Keratinocyte (primary cell): ENCODE measurements around the gene MRPS27. TPM values are rescaled to one million over a fixed set of nuclear protein-coding genes. Genes with fewer than 3 reads are reported as not detected.

Experiments
- DNase-seq: peaks from one replicate; pipeline ENCODE4 v3.0.0-alpha.2; 2011; ENCODE audit warnings: low read depth, missing footprints, low spot score
- FAIRE-seq: peaks from 2 replicates; lab custom pipeline; 2011; peaks lifted over from hg19 to GRCh38; lab: Jason Lieb, UNC
- H2AFZ ChIP-seq: 2 replicates; pipeline ENCODE4 v1.6.0; 2012; ENCODE audit warnings: low read length, control low read depth, inconsistent platforms; ENCODE audit not compliant: control insufficient read depth
- H3K27ac ChIP-seq: 2 replicates; pipeline ENCODE4 v1.5.1; 2011; ENCODE audit warnings: low read length; ENCODE audit not compliant: control insufficient read depth, insufficient read depth
- H3K27me3 ChIP-seq: 3 replicates; pipeline ENCODE4 v1.6.0; 2011; ENCODE audit warnings: low read length; ENCODE audit not compliant: control insufficient read depth, insufficient read depth; ENCODE audit errors: extremely low read depth
- H3K36me3 ChIP-seq, 2 experiments: 2 replicates in 1 of 2; 3 replicates in 1 of 2; pipeline ENCODE4 v1.5.1; 2011; ENCODE audit warnings: low read length in 2 of 2, mild to moderate bottlenecking in 1 of 2; ENCODE audit not compliant: control insufficient read depth in 2 of 2, insufficient read depth in 2 of 2; ENCODE audit errors: extremely low read depth in 1 of 2
- H3K4me1 ChIP-seq: 3 replicates; pipeline ENCODE4 v1.5.1; 2011; ENCODE audit warnings: low read length; ENCODE audit not compliant: control insufficient read depth, insufficient read depth; ENCODE audit errors: extremely low read depth
- H3K4me2 ChIP-seq: 3 replicates; pipeline ENCODE4 v1.6.0; 2011; ENCODE audit warnings: low read depth, low read length; ENCODE audit not compliant: control insufficient read depth, insufficient read depth; ENCODE audit errors: extremely low read depth
- H3K4me3 ChIP-seq, 3 experiments: fragments of 200-600 bp in 1 of 3; sonication (generic) in 1 of 3; 2 replicates in 2 of 3; 3 replicates in 1 of 3; pipeline ENCODE4 v1.5.1; 2011 to 2016; ENCODE audit warnings: low read length in 3 of 3, mild to moderate bottlenecking in 3 of 3, control low read depth in 2 of 3, inconsistent platforms in 1 of 3, low read depth in 1 of 3, mixed read lengths in 1 of 3, mixed run types in 1 of 3, moderate library complexity in 1 of 3; ENCODE audit not compliant: control insufficient read depth in 2 of 3, insufficient read depth in 2 of 3; ENCODE audit errors: extremely low read depth in 1 of 3
- H3K79me2 ChIP-seq: 2 replicates; pipeline ENCODE4 v1.6.0; 2012; ENCODE audit warnings: low read length; ENCODE audit not compliant: control insufficient read depth, insufficient read depth
- H3K9ac ChIP-seq: 3 replicates; pipeline ENCODE4 v1.6.0; 2011; ENCODE audit warnings: low read length; ENCODE audit not compliant: control insufficient read depth, insufficient read depth; ENCODE audit errors: extremely low read depth
- H3K9me1 ChIP-seq: 3 replicates; pipeline ENCODE4 v1.6.0; 2011; ENCODE audit warnings: low read length; ENCODE audit not compliant: control insufficient read depth, insufficient read depth; ENCODE audit errors: extremely low read depth
- H3K9me3 ChIP-seq: 2 replicates; pipeline ENCODE4 v1.5.1; 2012; ENCODE audit warnings: low read depth, low read length; ENCODE audit not compliant: control insufficient read depth
- H4K20me1 ChIP-seq: 3 replicates; pipeline ENCODE4 v1.6.0; 2011; ENCODE audit warnings: low read length; ENCODE audit not compliant: control insufficient read depth, insufficient read depth; ENCODE audit errors: extremely low read depth
- EZH2 ChIP-seq: IDR thresholded peaks from one replicate; pipeline ENCODE4 v1.6.1; 2012; ENCODE audit warnings: inconsistent platforms, mild to moderate bottlenecking, low read length, moderate library complexity
- dilution Hi-C: fragments of 300-500 bp; cut with MboI; formaldehyde crosslinking; loops from one replicate; pipeline ENCODE4 v1.7.0; 2020; ENCODE audit warnings: low sequenced_read_pairs; ENCODE audit not compliant: extremely low pct_ligation_motif_present
- polyA plus RNA-seq, 5 experiments: library from polyadenylated mRNA; depleted of rRNA in 3 of 5; stranded (reverse) in 3 of 5; stranded (forward) in 1 of 5; unstranded in 1 of 5; fragments of >200 nt; gene quantifications; 1 replicate in 1 of 5; 2 replicates in 3 of 5; 3 replicates in 1 of 5; pipeline versions ENCODE4 v1.2.1 to v1.2.3, GENCODE V29; 2011 to 2012; ENCODE audit warnings: missing spikeins in 2 of 5, low read depth in 1 of 5, low replicate concordance in 1 of 5
- TF ChIP-seq, protein P1 (sequence below), 3 experiments: IDR thresholded peaks in 1 of 3; conservative IDR thresholded peaks in 1 of 3; optimal IDR thresholded peaks in 1 of 3; 2 replicates in 2 of 3; 3 replicates in 1 of 3; pipeline versions ENCODE3 to v1.5.1; 2011; ENCODE audit warnings: low read length in 3 of 3, mild to moderate bottlenecking in 3 of 3, moderate library complexity in 2 of 3, control low read depth in 1 of 3, inconsistent platforms in 1 of 3; ENCODE audit not compliant: insufficient read depth in 2 of 3; ENCODE audit errors: extremely low read depth in 1 of 3

The MRPS27 gene
- polyA plus RNA-seq, 1 donor (not counting 4 experiments of a cell fraction or from before 2014, with no cell fraction given) = 98.7 TPM

DNA sequence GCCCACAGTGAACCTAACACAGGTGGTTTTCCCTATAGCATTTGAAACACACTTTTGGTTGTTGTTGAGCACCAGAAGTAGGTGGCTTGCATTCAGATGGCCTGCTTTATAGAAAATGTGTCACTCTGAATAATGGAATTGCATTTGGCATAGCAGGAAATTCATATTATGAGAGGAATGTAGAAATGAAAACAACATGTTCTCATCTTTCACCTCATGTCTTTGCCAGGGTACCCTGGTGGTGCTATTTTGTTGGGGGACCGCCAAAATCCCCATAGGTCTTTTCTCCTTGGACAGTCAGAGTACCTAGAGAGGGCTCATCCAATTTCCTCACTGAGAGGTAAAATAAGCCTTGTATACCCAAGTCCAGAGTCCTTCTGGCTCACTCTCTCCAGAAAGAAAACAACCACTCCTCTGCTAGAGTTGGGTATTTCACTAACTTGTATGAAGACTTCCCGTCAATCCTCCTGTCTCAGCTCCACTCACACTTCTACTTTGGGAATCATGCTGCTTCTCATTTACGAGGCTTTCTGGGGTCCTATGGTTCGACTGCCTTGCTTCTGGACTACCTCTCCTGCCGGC lies 67.4 kb downstream of the MRPS27 start:
- Histone ChIP-seq H3K9ac (no peak overlapping the region), H3K4me3 (no peak overlapping the region), H3K36me3 (peaks cover 2 to 3% of the 10 kb centered on the region in 2 experiments), H3K4me2 (no peak overlapping the region), H3K27me3 (no peaks in the 10 kb centered on the region), H4K20me1 (no peaks in the 10 kb centered on the region), H3K4me1 (peaks cover 13% of the 10 kb centered on the region), H3K9me1 (no peaks in the 10 kb centered on the region), H3K27ac (no peak overlapping the region), H3K9me3 (no peaks in the 10 kb centered on the region), H3K79me2 (peaks cover 4% of the 10 kb centered on the region), H2AFZ (no peak overlapping the region)
- FAIRE-seq (no peak), DNase-seq (no peak)
- dilution Hi-C loops = no loop called here
- TF ChIP-seq, protein P1, sequence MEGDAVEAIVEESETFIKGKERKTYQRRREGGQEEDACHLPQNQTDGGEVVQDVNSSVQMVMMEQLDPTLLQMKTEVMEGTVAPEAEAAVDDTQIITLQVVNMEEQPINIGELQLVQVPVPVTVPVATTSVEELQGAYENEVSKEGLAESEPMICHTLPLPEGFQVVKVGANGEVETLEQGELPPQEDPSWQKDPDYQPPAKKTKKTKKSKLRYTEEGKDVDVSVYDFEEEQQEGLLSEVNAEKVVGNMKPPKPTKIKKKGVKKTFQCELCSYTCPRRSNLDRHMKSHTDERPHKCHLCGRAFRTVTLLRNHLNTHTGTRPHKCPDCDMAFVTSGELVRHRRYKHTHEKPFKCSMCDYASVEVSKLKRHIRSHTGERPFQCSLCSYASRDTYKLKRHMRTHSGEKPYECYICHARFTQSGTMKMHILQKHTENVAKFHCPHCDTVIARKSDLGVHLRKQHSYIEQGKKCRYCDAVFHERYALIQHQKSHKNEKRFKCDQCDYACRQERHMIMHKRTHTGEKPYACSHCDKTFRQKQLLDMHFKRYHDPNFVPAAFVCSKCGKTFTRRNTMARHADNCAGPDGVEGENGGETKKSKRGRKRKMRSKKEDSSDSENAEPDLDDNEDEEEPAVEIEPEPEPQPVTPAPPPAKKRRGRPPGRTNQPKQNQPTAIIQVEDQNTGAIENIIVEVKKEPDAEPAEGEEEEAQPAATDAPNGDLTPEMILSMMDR (optimal IDR thresholded peaks at IDR 0.05 in 1 of 3, IDR thresholded peaks at IDR 0.05 in 1 of 3, conservative IDR thresholded peaks at IDR 0.05 in 1 of 3; ENCODE audit: extremely low read depth in 1 of 3, insufficient read depth in 2 of 3, low read length in 3 of 3) = no peak
- no peak for TF ChIP-seq EZH2

DNA sequence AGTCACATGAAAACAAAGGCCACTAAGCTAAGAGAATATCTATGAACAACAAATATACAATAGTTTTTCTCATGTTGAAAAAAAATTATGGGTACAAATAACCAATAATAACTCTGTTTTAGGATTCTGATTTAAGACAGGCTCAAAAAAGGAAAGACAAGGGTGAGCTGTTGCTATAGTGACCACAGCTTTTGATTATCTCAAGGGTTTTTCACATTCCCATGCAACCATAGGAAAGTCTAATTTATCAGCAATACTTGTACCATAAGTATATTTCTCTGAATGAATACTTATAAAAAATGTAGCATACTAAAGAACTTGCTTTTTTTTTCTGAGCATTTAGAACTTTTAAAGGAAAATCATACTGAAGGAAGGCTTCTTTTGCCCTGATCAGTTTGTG lies 68.0 kb downstream of the MRPS27 start:
- Histone ChIP-seq H3K27me3 (no peaks in the 10 kb centered on the region), H3K9me3 (no peaks in the 10 kb centered on the region), H3K36me3 (peaks cover 2 to 3% of the 10 kb centered on the region in 2 experiments), H3K9me1 (no peaks in the 10 kb centered on the region), H3K9ac (no peak overlapping the region), H3K27ac (no peak overlapping the region), H2AFZ (no peak overlapping the region), H3K79me2 (peaks cover 6% of the 10 kb centered on the region), H4K20me1 (no peaks in the 10 kb centered on the region), H3K4me1 (peaks cover 17% of the 10 kb centered on the region), H3K4me2 (no peak overlapping the region), H3K4me3 (no peak overlapping the region)
- DNase-seq (no peak), FAIRE-seq (no peak)
- dilution Hi-C loops = no loop called here
- TF ChIP-seq EZH2 = no peak
- TF ChIP-seq, protein P1 (optimal IDR thresholded peaks at IDR 0.05 in 1 of 3, IDR thresholded peaks at IDR 0.05 in 1 of 3, conservative IDR thresholded peaks at IDR 0.05 in 1 of 3; ENCODE audit: extremely low read depth in 1 of 3, insufficient read depth in 2 of 3, low read length in 3 of 3) = no peak
